GM20431 (cell line): ENCODE measurements around the gene EML6.

Experiments
- in situ Hi-C: fragments of 300-500 bp; cut with MseI, MboI; formaldehyde crosslinking; loops from one replicate; pipeline ENCODE4 v1.15.0; 2020; ENCODE audit warnings: low sequenced_read_pairs; ENCODE audit not compliant: unreplicated experiment

EML6 gene

DNA sequence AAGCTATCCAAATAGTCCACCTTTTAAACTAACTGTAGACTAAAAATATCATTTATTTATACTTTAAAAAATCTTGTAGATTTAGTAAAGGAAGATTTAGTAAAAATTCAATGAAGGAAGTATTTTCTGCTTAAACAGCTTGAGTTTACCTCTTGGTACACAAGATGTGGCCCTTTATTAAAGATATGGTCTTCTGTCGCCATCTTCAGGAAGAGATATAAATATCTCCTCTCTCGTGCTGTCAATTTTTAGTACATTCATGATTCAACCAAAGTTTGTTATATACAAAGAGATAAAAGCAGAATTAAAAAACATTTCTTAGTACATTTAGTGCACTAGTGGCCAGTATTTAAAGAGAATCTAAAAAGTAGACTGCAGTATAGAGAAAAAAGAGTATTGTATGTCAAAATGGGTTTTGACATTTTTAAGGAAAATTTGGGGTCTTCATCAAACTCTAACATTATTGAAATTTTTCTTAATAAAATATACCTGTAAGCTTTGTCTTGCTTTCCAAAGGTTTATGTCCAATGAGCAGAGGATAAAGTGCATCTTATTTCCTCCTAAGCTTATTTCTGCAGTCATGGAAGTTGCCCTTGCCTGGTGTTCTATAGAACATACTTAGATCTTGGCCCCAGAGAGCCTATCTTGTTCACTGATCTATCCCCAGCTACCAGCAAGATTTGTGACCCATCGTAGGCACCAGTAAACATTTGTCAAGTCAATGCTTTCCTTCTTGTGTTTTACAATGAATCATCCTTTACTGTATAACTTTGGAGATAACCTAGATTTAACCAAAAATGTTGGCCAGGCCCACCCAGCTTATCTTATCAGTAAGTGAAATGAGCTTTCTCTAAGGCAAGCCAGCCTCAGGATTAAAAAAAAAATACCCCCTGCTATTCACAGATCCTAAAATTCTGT lies 18.5 kb upstream of the EML6 start:
- in situ Hi-C loops, result loop anchor here (10.0 kb wide), 1 partner anchor 180 kb away; no protein-coding TSS in a partner anchor

DNA sequence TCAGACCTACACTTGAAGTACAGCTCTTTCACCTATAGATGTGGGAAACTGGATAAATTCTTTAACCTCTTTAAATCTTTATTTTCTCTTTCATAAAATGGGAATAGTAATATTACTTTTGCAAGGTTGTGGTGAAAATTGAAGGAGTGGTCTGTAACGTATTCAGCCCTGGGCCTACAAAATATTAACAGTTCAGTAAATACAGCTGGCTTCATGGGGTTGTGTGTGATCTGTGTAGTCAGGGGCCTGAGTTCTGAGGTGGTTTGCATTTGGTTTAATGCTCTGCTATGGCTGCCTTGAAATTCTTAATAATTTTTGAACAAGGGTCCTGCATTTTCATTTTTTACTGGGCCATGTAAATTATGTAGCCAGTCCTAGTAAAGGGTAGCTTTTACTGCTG lies 16.8 kb upstream of the EML6 start:
- in situ Hi-C loops, result loop anchor here (10.0 kb wide), 1 partner anchor 182 kb away; no protein-coding TSS in a partner anchor

DNA sequence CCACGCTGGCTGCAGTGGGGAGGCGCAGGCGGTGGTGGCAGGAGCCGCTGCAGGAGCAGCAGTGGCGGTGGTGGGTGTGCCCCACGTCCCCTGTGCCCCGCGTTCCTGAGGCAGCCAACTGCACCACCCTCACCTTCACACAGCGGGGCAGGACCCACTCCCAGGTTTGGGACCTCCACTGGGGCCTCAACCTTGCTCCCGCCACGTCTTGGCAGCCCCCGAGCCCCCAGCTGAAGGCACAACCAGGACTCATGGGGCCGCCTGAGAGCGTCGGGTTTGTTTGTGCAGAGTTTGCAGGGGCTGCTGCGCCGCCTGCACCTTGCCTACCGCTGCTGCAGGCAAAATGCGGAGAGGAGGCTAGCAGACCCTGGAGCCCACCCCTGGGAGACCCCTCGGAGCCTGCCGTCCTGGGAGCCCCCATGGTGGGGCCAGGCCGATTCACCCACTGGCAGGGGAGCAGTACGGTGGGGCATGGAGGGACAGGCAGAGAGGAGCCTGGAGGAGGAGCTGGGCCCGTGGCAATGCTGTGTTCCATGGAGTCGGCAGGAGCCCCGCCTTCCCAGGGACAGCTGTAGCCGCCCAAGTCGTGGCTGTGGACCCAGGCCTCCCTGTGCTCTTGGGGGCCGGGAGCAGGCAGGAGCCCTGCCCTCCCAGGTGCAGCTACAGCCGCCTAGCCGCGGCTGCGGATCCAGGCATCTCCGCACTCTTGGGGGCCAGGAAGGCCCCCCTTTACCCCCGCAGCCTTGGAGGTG lies 14.7 kb upstream of the EML6 start:
- in situ Hi-C loops, result loop anchor here (10.0 kb wide), 1 partner anchor 184 kb away; no protein-coding TSS in a partner anchor

DNA sequence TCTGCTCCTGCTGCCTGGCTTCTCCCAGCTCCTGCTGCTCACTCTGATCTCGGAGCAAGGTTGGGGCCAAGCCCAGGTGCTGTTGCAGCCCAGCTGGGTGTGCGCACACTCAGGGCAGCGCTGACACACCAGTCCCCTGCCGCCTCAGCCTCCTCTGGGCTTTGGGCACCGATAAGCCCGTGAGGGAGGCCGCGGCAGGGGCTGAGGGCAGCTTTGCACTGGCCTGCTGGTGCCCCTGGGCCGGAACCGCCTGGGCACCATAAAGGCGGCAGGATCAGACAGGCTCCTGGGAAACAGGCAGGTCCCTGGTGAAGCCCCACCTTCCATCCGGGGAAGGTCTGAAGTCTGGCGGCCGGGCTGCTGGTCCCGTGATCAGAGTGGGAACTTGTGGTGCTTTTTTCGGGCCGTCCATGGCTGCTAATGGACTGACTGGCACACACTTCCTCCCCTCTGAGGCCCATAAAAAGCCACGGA lies 14.1 kb upstream of the EML6 start:
- in situ Hi-C loops, result loop anchor here (10.0 kb wide), 1 partner anchor 185 kb away; no protein-coding TSS in a partner anchor

DNA sequence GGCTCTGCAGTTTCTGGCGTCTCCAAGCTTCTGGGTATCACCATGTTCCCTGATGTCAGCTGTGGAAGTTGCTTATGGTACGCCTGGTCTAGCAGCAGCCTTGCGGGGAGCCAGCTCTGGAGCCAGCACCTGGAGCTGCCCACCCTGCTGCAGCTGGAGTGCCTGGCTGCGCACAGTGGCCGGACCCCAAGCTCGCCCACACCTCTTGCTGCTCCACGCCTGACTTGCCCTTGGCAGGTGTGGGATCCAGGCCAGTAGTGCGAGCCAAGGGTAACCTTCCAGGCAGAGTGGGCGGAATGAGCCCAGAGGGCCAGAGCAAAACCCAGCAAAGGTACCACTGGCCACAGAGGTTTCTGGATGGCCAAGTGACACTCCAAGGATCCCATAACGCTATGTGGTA lies 13.2 kb upstream of the EML6 start:
- in situ Hi-C loops, result no loop called here

DNA sequence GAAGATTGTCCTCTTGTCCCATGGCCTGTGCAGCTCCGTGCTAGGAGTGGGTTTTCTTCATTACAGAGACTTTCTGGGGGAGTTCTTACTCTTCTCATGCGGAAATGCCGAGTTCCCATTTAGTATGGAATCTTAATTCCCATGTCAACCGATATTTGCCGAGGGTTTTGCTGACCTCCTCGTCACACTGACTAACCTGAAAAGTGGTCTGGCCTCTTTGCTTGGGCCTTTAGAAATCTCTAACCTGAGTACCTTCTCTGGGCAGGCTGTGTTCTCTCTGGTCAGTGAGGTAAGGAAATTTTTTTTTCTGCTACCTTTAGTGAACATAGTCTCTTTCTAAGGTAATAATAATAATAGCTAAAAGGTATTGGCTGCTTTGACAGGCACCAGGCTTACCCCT lies 10.9 kb upstream of the EML6 start:
- in situ Hi-C loops, result no loop called here

DNA sequence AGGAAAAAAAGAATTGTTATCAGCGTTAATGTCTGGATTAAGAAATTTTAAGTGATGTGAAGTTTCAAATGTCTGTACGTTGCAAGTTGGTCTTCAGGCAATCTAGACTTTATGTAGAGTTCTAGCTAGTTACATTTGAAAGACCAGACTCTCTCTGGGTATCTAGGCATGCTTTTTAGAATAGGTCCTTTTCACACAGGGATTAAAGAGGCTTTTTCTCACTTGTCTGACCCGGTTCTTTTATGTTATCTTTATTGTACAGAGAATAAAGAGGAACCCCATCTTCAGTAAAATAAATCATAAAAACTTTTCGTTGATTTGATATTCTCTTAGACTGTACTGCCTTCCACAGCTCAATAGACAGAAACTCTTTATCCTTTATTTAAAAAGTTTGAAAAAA lies 8.5 kb upstream of the EML6 start:
- in situ Hi-C loops, result no loop called here

DNA sequence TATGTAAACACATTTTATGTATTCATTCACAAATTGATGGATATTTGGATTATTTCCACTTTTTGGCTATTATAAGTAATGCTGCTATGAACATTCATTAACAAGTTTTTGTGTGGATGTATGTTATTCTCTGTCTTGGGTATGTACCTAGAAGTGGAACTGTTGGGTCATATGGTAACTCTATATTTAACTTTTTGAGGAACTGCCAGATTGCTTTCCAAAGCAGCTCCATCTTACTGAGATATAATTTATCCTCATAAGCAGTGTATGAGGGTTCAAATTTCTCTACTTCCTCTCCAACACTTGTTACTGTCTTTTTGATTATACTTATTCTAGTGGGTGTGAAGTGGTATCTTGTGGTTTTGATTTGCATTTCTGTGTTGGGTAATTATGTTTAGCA lies 7.1 kb upstream of the EML6 start:
- in situ Hi-C loops, result no loop called here

DNA sequence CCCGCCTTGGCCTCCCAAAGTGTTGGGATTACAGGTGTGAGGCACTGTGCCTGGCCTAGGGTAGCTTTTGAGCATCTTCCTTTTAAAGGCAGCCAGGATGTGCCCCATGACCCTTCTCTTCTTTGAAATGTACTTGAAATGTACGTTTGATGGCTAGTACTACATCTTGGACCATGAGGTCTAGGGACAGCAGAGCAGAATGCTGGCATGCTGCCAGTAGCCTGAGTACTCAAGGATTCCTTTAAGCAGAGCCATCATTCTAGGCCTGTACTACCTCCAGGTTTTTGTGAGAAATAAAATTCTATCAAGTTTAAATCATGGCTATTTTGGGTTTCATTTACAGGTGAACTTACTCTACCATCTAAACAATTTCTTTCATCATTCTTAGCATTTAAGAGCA lies 2.9 kb upstream of the EML6 start:
- in situ Hi-C loops, result no loop called here

DNA sequence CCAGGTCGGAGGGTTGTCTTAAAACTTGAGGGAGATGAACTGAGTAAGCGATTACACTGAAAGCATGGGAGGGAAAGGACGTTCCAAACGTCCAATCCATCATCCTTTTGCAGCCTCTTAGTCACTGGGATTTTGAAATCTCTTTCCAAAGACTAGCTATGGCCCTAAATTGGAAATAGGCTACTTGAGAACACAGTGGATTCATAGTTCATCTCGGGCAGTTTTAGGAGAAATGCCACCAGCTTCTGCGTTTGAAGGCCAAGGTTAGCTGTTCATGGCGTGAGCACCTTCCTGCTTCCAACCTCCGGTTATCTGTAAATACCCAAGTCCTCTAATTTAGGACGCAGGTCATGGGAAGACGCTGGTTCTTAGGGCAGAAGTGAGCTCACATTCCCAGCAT lies 821 bp upstream of the EML6 start:
- in situ Hi-C loops, result no loop called here

DNA sequence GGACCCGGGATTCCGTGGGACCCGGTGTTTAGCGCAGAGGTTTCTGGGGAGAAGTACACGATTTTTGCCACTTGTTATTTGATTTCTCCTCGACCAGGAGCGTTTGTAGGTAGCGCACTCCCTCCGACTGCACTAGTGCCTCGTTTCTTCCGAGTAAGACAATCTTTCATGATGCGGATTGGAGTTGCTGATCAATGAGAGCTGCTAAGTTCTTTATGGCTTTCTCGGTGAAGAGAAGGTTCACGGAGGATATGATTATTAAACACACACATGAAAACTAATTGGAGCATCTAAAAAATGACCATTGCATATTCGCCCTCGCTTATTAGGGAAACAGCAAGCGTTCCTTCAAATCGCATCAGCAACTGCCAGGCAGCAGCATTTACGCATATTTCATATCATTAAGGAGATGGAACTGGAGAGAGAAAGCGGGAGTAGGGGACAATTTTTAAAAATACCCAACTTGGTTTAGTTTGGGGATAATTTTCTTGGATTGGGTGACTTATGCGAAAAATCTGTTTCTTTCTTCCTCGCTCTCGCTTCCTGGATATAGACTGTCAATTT lies 616 bp downstream of the EML6 start:
- in situ Hi-C loops, result no loop called here

DNA sequence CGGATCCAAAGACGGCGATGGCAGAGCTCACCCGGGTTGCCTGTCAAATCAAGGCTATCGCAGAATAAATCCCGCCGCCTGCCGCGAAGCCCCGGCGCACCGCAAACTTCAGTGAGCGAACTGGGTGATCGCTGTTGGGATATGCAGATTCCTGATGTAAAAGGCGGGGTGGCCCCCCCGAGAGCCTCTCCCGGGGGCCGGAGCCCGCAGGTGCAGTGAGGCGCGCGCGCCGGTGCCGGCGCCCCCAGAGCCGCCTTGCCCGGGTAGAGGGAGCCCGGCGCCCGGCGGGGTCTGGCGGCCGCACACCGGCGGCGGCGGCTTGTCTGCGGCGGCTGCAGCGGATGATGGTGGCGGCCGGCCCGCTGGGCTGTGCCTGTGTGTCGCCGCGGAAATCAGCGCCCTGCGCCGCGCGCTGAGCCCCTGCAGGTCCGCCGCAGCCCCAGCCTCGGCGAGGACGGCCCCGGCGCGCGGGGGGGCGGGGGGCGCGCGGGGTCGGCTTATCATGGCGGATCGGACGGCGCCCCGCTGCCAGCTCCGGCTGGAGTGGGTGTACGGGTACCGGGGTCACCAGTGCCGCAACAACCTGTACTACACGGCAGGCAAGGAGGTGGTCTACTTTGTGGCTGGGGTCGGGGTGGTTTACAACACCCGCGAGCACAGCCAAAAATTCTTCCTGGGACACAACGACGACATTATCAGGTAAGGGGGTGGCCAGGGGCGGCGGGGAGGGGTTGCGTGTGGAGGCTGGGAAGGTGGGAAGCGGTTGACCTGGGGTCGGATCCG lies 1.3 kb downstream of the EML6 start:
- in situ Hi-C loops, result no loop called here

DNA sequence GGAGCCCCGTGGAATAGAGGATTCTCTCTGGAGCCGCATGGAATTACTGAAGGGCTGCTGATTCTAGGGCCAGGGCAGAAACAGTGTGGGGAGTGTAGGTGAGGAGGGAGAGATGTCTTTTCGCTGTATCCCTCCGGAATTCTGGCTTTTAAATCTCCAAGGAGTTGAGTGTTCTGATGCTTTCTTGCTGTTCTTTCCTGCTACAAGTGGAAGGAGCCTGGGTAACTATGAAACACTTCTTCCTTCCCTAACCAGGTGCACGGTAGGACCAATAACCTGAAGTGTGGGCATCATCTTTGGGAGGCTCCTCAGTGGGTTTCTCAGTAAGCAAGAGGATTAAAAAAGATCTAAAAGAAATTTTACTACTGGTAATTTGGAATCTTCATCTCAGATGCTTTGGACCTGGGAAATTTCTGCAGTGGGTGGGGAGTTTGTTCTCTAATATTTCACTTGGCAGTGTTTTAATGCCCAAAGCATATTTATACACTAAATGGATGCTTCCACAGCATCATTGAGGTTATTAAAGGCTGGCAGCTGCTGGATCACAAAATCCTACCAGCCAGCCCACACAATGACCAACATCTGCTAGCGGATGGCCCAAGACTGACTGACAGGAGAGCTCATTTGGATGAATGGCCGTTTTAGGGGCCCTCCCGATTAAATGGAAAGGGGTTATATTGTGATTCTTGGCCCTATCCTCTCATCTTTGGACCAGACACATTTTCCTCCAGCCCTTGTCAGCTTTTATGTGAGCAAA lies 2.1 kb downstream of the EML6 start:
- in situ Hi-C loops, result no loop called here

DNA sequence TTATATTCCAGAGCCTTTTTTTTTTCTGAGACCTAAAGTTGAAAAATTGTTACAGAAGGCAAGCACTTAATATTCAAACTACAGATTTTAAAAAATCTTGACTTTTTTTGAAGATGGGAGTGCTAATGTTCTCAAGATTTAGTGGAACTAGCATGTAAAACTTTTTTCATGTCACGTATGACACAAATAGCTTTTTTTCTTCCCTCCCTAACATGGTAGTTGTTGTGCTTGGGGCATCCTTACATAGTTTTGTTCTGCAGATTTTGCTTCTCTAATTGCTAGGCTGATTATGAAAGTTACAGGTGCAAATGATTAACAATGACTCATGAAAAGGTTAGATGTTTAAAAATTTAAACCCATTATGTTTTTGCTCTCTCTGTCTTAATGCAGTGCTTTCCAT lies 3.0 kb downstream of the EML6 start:
- in situ Hi-C loops, result no loop called here

DNA sequence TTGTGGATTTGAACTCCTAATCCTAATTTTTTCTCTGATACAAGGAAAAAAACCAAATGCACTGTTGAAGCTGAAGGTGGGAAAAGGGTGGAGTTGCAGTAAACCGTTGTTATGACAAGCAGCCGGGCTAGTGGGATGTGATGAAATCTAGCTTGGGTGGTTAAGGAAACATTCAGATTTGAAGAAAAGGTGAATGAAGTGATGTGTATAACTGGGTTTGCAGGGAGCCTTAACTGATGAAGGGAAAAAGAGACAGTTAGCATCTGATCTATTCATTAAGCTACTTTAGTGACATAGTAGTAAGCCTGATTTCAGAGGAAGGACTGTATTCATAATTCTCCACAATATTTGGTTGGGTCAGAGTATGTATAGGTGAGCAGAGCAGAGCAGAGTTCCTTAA lies 3.5 kb downstream of the EML6 start:
- in situ Hi-C loops, result no loop called here

DNA sequence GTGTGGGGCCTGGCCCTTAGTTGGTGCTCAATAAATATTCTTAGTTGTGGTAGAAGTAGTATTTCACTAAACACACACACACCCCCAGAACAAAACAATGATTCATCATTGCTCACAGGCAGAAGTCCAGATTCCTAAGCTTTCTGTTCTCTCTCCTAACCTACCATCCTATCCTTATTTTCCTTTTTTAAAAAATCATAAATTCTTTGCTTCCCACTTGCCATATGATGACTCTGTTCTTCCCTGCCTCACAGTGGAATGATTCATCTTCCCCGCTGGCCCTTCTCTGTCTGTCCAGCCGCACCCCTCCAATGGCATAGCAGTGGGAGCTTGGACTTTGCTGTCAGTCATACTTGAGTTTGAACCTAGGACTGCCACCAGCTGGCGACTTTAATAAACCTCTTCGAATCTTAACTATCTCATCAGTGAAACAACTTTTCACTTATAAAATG lies 5.2 kb downstream of the EML6 start:
- in situ Hi-C loops, result no loop called here

DNA sequence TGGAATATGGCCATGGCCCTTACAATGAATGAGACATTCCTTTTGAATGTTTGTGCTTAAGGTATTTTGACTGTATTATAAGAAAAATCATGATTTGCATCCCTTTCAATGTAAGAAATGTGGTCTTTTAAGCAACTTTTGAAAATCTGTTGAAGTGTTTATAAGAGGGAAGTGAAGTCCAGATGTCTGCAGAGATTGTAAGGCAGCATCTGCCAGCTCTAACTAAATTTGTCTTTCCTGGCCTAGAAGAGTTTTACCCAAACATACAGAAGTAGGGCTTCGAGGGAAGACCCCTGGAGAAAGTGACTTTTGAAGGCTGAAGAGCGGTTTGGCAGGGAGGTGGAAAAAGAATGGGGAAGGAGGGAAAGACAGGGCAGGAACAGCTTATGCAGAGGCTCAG lies 12.2 kb downstream of the EML6 start:
- in situ Hi-C loops, result no loop called here

DNA sequence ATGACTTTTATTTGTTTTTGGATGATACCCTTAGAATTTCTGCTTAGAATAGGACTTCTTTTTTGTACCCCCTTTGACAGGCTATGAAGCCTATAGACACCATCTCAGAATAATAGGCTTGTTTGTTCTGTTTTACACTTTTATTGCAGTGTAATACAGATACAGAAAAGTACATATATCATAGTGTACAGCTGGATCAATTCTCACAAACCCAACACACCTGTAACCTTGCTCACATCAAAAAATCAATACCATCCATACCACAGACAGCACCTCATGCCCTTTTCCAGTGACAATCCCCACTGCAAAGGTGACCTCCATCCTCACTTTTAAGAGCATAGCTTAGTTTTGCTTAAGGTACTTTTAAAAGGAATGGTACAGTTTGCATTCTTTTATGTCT lies 14.8 kb downstream of the EML6 start:
- in situ Hi-C loops, result no loop called here

DNA sequence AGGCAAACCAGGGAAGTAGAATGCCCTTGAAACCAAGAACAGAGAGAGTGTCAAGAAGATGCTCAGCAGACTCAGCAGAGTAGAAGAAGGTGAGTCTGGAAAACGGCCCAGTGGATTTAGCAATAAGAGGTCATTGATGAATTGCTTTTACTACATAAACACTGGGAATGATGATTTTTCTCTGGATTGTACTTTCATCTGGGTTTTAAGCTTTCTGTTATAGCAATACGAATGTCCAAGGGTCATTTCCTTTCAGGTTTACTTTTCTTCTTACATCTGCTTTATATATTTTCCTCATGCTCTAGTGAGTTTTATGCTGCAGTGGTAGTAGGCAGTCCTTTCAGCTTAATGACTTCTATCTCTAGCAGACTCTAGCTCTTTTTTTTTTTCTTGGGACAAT lies 16.9 kb downstream of the EML6 start:
- in situ Hi-C loops, result no loop called here
